HG03378 (cell line): Measurements from ENCODE around the gene GOLT1A.

Source experiments
- ATAC-seq: cut with Tn5 transposase; IDR thresholded peaks from one replicate; pipeline ENCODE4 v1.9.1; 2021; ENCODE audit warnings: mild to moderate bottlenecking, moderate library complexity; ENCODE audit not compliant: unreplicated experiment

The GOLT1A gene

DNA sequence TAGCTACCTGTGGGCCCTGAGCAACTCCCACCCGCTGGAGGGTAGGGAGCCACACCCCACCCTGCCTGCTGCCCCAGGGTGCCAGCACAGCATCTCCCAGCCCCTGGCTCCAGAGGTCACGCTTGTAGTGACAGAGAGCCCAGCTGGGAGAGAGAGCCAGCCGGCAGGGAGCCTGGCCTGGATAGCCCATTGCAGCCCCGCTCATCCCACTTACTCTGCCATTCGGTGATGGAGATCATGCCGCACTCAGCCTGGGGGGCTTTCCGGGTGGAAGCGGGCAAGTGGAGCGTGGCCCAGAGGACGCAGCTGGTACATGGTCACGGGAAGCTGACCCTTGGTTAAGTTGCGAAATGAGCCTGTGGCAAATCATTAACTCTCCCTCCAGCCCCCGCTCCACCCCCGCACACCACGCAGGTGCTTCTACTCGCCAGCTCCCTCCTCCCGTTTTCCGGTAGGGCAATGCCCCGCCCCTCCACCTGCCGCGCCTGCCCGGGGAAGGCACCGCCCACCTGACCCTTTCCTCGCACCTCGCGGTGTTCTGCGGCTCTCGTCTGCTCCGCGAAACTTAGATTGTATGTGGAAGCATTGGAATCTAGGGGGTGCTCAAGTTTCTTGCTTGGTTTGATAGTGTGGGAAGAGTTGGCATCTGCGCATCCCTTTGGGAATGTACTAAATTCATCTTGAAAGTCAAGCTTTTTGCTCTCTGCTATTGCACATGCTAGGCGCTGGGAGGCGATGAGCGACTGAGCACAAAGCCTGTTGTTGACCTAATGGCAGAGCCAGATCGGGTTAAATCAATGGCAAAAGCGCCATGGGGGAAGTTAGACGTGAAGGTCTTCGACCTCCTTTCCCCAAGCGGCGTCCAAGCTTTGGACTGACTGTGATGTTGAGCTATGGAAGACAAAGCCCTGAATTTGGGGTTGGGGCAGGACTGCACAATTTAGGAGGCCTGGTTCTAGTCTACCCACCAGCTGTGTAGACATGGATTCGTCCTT is at the start of gene GOLT1A:
TSS of gene GOLT1A (minus strand) at position 321 of the 995 bp plus-strand sequence. CDS start at position 239, 82 bp downstream.
- ATAC-seq: peak; percentile 58

- ATAC-seq: no peak
Measured at GRCh38 chr1:204263254-204263910, 49.6 kb upstream of the GOLT1A start.

DNA sequence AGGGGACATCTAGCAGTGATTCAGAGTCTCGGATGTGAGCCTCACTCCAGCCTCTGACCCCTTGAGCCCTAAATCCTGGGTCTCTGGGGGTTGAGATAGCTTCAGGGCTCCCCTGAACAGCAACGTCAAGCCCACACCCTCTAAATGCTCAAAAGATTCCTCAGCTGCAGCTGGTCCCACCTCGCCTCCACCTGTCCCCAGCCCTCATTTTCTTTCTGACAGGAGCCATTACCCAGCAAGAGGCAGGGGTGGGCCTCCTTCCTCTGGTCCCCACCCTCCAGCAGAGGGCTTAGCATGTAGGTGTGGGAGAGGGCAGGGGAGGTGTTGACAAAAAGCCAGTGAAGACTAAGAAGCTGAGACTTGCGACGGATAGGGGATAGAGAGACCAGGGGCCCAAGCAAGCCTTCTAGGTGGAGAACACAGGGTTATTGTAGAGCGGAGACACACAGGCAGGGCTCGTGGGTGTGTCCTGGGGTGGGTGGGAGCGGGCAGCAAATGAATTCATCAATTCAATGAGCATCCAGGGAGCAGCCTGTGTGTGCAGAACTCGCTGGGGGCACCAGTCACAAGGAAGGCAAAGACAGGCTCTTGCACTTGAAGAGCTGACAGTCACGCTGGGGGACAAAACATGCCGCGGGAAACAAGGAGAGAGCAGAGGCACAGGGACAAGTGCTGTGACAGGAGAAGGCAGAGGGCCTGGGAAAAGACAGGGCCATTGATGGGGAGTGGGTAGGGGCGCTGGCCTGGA is 48.9 kb upstream of the GOLT1A start:
- no peak for ATAC-seq

GRCh38 chr1:204261746-204262505 is 48.1 kb upstream of the GOLT1A start:
- ATAC-seq: no peak

DNA sequence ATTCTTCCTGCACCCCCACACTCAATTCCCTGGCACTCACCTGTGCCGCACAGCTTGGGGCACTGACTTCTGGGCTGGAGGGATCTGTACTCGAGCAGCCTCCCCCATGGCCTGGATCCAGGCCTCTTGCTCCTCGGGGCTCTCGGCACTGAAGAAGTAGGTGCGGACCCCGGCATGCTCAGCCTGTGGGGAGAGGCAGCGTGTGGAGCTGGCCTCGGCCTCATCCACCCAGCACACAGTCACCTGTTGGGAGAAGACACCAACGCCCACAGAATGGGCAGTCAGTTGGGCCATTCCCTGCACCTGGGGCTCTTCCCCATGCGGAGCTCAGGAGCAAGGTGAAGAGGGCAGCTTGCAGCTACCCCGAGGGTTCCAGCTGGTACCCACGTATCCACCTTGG is 47.5 kb upstream of the GOLT1A start:
- no peak for ATAC-seq

GRCh38 chr1:204260601-204261197 is 46.9 kb upstream of the GOLT1A start:
- no peak for ATAC-seq

DNA sequence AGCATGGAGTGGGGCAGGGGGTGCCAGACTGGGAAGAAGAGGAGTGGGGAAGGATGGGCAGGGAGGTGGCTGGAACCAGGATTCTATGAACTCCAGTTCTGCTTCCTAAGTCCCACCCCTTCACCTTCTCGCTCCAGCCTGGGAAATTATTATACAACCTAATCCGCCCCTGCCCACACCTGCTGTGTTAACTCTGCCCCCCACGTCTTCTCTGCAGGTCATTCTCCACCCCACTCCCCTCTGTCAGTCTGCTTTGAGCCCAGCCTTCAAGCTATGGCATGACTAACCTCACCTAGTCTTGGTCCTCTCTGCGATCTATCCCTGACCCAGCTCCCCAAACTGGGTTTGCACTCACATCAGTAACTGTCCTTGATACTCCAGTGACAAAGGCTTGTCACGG is 46.0 kb upstream of the GOLT1A start:
- ATAC-seq: no peak

- no peak for ATAC-seq
Measured at GRCh38 chr1:204259196-204259595, 45.4 kb upstream of the GOLT1A start.

DNA sequence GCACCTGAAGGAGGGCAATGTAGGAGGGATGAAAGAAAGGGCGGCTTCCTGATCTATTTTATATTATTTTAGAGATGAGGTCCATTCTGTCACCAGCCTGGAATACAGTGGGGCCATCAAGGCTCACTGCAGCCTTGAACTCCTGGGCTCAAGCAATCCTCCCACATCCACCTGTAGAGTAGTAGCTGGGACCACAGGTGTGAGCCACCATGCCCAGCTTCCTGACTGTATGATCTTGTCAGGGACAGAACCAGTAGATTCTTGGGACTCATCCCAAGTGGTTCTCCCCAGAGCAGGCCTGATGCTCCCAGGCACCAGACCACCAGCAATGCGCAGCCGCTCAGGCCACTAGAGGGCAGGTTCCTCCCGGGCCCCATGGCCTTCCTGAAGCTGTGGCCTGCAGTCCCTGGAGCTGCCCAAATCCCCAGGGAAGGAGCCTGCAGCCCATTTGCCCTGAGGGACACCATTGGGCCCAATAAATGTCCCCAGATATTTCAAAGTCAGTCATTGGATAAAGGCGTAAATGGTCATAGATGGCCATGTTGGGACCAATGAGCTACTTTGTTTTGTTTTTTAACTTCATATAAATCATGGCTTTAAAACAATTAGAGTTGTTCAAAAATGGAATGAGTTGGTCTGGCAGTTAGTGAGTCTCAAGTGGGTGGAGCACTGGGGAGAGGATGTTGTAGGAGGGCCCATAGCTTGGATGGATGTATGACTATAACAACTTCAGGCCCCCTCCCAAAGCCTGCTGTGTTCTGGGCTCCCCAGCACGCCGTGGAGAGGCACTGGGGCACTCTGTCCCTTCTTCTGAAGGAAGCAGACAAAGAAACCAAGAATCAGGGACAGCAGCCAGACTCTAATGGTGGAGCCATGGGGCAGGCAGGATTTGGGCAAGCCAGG is 44.7 kb upstream of the GOLT1A start:
- ATAC-seq: no peak

DNA sequence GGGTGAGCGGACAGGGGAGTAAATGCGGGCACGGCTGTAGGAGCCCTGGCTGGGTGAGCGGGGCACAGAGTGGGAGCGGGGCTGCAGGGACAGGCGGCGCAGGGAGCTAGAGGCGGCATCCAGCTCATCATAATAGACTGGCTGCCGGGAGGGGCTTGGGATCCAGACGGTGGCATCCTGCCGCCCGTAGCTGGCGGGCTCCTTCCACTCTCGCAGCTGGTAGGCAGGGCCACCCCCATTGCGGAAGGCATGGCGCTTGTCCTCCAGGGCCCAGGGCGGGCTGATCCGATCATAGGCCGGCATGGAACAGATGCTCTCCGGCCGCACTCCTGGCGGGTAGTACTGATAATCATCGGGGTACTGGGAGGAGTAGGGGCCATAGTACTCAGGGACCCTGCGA is 43.7 kb upstream of the GOLT1A start:
- ATAC-seq: no peak

GRCh38 chr1:204256531-204256930 is 42.7 kb upstream of the GOLT1A start:
- no peak for ATAC-seq

DNA sequence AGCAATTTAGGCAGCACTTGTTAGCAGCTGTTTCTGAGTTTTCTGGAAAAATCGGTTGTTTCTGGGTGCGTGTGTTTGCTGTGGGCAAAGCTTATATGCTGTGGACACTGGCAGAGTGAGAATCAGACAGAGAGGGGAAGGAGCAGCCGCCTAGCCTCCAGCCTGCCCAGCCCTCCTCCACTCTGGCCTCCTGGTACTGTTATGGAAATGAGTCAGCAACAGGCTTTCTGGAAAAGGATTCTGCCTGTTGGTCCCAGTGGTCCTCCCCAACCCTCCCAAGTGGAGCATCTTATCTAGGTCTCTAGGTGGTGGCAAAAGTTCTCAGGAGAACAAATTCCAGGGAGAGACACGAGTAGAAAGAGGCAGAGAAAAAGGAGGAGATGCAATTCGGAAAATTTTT is 42.2 kb upstream of the GOLT1A start:
- no peak for ATAC-seq

- ATAC-seq: no peak
Measured at GRCh38 chr1:204255225-204255624, 41.4 kb upstream of the GOLT1A start.

- no peak for ATAC-seq
Measured at GRCh38 chr1:204254031-204254661, 40.4 kb upstream of the GOLT1A start.

GRCh38 chr1:204251926-204252689 is 38.3 kb upstream of the GOLT1A start:
- ATAC-seq: no peak

GRCh38 chr1:204251286-204251685 is 37.5 kb upstream of the GOLT1A start:
- no peak for ATAC-seq

DNA sequence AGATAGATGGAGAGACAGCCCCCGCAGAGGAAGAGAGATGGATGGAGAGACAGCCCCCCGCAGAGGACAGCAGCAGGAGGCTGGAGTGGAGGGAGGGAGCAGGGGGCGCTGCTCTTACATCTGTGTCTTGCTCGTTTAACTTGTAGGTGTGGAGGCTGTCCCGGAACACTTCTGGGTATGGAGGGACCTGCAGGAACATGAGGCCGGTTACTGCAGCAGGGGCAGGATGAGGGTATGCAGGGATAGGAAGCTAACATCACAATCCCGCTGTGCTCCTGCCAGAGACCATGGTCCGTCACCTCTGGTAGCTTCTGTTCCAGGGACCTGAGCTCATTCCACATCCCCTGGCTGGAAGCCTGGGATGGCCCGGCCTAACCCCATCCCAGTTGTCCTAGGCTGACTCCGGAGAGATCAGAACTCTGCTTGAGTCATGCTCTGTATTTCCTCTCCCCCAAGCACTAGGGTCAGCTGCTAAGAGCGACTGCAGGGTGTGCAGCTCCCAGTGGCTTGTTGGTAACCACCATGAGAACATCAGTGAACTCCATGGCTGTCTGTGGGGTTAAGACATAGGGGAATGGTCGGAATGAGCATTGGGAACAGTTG is 36.7 kb upstream of the GOLT1A start:
- ATAC-seq: no peak
